Sigmoid colon (tissue), 3 donors: ENCODE results near the gene UROC1.

Experiments
- POLR2A ChIP-seq, 2 donors: fragments of 450-650 bp; IDR thresholded peaks; one replicate each; pipeline ENCODE4 v1.6.1; 2016; ENCODE audit warnings: antibody characterized with exemption in 2 of 2, mild to moderate bottlenecking in 2 of 2, moderate library complexity in 2 of 2
- TF ChIP-seq, protein P1 (sequence below), 4 experiments: fragments of 450-650 bp in 3 of 4; fragments of 200-600 bp in 1 of 4; IDR thresholded peaks; one replicate each; pipeline ENCODE4 v1.5.1; 2016 to 2019; ENCODE audit warnings: antibody characterized with exemption in 4 of 4, mild to moderate bottlenecking in 3 of 4, moderate library complexity in 2 of 4

- TF ChIP-seq, protein P1, sequence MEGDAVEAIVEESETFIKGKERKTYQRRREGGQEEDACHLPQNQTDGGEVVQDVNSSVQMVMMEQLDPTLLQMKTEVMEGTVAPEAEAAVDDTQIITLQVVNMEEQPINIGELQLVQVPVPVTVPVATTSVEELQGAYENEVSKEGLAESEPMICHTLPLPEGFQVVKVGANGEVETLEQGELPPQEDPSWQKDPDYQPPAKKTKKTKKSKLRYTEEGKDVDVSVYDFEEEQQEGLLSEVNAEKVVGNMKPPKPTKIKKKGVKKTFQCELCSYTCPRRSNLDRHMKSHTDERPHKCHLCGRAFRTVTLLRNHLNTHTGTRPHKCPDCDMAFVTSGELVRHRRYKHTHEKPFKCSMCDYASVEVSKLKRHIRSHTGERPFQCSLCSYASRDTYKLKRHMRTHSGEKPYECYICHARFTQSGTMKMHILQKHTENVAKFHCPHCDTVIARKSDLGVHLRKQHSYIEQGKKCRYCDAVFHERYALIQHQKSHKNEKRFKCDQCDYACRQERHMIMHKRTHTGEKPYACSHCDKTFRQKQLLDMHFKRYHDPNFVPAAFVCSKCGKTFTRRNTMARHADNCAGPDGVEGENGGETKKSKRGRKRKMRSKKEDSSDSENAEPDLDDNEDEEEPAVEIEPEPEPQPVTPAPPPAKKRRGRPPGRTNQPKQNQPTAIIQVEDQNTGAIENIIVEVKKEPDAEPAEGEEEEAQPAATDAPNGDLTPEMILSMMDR (IDR thresholded peaks at IDR 0.05) = no peak
- TF ChIP-seq POLR2A (IDR thresholded peaks at IDR 0.05) = no peak
Measured at GRCh38 chr3:126461450-126462070, 56.0 kb downstream of the UROC1 start.
